NCI-H2196 (cell line): ENCODE measurements around the gene DMAC2L.
"Not testable (repeated sequence)": the region's sequence is repeated elsewhere in the genome, so short reads cannot be mapped to it uniquely, and the experiment has no call there.

Experiments used
- DNase-seq: peaks from one replicate; lab custom pipeline; 2025; ENCODE audit not compliant: unreplicated experiment; lab: John Stamatoyannopoulos, UW

Gene DMAC2L

DNA sequence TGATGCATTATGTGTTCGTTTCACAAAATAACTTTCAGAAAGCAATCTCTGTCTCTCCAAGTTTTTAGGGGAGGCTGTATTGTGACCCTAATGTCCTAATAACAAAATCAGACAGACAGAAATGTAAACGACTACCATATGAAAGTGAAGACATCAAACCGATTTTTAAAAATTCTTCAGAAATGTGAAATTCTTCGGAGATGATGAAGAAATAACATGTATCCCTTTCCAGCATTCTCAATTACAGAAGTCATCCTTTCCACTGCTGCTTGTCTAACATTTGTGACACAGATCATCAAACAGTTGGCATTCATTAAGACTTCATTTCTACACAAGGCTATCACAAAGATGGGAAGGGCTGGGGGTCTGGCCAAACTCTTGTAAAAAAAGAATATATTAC is 41.0 kb downstream of the DMAC2L start:
- DNase-seq = no peak

DNA sequence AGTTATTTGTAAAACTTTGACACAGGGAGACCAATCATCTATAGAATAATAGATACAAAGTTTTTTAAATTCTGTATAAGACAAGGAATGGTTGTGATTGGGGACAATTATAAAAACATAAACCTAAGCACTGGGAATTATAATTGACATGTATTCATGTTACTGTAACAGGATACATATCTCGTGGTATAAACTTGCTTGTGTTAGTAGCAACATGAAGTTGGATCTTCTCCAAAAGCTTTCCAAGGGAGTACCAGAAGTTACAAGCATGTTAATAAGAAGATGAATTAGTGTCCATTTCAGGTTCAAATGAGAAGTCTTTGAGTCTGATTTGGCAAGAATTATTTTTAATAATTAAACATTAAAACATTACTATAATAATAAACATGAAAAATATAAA is 42.4 kb downstream of the DMAC2L start:
- peak; percentile 5 for DNase-seq

- no peak for DNase-seq
Observed at GRCh38 chr14:50355692-50356091, 43.6 kb downstream of the DMAC2L start.

- DNase-seq = not testable (repeated sequence)
Observed at GRCh38 chr14:50356283-50356682, 44.2 kb downstream of the DMAC2L start.

DNA sequence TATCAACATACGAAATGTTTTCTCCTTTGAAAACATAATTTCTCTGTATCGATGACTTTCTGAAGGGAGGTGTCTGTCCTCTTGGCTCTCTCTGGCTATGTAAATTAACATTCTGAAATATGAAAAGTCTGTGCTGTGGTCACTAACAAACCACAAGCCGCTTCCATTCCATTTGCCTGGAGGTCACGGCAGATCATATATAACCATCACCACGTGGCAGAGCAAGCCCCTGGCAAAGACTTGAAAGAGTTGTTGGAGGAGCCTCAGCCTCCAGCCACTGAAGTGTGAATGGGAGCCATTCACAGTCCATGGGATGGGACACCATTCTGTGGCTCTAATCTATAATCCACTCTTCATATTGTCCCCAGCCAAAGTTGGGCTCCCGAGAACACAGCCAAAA is 45.0 kb downstream of the DMAC2L start:
- no peak for DNase-seq

GRCh38 chr14:50357753-50358395 is 45.8 kb downstream of the DMAC2L start:
- no peak for DNase-seq

- no peak for DNase-seq
Observed at GRCh38 chr14:50359631-50360030, 47.5 kb downstream of the DMAC2L start.

GRCh38 chr14:50360093-50360492 is 48.0 kb downstream of the DMAC2L start:
- DNase-seq = no peak

DNA sequence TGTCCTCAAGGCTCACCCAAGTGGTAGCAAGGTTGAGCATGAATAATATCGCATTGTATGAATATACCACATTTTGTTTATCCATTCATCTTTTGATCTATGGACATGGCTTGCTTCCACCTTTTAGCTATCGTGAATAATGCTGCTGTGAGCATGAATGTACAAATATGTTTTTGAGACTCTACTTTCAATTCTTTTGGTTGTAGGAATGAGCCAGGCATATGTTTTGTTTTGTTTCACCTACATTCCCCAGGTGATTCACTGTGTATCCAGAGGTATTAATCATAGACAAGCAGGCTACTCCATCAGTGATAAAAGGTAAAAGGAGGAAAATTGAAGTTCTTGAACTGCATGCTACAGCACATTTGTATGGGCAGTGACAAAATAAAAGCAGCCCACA is 48.7 kb downstream of the DMAC2L start:
- no peak for DNase-seq

DNA sequence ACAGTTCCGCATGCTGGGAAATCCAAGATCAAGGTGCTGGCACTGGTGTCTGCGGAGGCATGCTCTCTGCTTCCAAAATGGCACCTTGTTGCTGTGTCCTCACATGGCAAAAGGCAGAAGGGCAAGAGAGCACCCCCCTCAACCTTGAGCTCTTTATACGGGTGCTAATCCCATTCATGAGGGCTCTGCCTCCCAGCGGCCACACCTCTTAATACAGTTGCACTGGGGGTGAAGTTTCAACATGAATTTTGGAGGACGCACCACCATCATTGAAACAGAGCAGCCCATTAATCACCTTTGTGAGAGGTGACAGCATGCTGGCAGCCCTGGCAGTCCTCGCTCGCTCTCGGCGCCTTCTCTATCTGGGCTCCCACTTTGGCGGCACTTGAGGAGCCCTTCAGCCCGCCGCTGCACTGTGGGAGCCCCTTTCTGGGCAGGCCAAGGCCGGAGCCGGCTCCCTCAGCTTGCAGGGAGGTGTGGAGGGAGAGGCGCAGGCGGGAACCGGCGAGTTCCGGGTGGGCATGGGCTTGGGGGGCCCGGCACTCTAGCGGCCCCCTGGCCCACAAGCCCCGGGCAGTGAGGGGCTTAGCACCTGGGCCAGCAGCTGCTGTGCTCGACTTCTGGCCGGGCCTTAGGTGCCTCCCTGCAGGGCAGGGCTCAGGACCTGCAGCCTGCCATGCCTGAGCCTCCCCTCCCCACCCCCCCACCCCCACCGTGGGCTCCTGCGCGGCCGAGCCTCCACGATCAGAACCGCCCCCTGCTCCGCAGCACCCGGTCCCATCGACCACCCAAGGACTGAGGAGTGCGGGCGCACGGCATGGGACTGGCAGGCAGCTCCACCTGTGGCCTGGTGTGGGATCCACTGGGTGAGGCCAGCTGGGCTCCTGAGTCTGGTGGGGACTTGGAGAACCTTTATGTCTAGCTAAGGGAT is 49.6 kb downstream of the DMAC2L start:
- not testable (repeated sequence) for DNase-seq

- no peak for DNase-seq
Observed at GRCh38 chr14:50362764-50363713, 50.9 kb downstream of the DMAC2L start.

GRCh38 chr14:50363714-50364111 is 51.6 kb downstream of the DMAC2L start:
- DNase-seq = no peak

DNA sequence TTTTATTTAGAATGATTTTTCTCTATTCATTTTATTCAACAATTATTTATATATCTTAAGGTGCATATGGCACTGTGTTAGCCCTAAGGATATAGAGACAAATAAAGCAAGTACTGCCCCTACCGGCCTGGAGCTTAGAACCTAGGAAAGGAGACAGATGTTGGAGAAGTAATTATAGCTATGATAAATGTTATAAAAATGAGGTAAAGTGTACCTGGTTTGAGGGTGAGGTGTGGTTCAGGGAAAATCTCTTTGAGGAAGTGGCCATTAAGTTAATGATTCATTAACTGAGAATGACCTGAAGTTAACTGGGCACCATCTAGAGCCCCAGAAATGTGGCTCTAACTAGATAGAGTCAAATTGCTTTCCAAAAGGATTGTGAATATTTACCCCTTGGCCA is 52.7 kb downstream of the DMAC2L start:
- DNase-seq = no peak

- DNase-seq = not testable (repeated sequence)
Observed at GRCh38 chr14:50365572-50365971, 53.4 kb downstream of the DMAC2L start.

DNA sequence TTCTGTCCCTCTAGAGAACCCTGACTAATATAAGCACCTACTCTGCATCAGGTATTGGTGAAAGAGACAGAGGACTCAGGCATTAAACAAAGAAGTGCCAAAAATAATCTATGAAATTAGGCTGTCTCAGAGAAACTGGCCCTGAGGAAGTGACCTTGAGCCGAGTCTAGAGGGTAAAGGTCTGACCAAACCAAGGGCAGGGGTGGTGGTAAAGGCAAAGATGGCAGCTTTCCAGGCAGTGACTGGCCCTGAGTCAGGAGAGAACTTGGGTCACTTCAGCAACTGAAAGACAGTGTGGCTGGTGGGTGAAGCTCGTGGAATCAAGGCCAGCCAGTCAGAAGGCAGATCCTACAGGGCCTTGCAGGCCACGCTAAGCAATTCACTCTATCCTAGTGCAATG is 54.0 kb downstream of the DMAC2L start:
- no peak for DNase-seq

DNA sequence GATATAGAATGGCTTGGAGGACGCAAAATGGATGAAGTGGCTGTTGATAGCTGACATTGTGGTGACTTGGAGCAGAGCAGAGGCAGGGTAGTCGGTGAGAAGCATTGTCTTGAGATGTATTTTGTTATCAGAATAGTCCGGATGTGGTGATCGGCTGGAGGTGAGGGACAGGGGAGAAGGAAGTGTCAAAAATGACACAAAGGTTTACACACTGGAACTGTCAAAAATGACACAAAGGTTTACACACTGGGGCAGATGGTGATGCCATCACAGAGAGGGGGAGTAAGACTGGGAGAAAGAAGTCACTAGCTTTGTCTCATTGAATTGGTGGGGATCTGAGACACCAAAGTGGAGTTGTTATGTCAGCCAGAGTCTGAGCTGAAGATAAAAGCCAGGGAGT is 54.5 kb downstream of the DMAC2L start:
- DNase-seq = no peak

DNA sequence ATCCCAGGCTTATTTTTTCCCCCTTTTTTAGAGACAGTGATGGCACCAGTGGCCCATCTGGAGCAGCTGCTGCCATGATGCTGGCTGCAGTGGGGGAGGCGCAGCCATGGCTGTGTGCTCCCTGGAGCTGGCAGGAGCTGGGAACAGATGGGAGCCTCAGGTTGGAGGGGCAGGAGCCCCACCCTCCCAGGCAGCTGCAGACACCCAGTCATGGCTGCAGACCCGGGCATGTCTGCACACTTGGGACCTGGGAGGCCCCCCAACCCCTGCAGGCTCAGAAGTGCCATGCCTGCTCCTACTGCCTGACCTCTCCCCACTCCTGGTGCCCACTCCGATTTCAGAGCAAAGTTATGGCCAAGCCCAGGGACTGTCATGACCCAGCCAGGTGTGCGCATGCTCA is 59.4 kb downstream of the DMAC2L start:
- no peak for DNase-seq

DNA sequence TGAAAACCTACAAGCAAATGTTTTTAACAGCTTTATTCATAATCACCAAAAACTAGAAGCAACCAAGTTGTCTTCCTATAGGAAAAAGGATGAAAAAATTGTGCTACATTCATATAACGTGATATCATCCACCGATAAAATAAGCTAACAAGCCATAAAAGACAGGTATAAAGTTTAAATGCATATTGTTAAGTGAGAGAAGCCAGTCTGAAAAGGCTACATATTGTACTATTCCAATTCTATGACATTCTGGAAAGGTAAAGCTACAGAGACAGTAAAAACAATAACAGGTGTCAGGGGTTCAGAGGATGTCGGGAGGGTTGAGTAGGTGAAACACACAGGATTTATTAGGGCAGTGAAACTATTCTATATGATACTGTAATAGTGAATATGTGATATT is 61.8 kb downstream of the DMAC2L start:
- no peak for DNase-seq

DNA sequence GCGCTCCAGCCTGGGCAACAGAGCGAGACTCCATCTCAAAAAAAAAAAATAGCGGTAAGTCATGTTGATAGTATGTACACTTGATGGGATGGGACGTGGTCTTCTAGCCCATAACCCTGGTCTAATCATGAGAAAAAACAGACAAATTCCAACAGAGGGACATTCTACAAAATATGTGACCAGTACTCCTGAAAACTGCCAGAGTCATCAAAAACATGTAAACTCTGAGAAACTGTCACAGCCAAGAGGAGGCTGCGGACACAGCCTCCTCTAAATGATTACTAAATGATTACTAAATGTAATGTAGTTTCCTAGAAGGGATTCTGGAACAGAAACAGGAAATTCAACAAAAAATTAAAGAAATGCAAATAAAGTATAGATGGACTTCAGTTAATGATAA is 63.6 kb downstream of the DMAC2L start:
- DNase-seq = no peak
